Islet precursor cell (in vitro differentiated cells): Measurements from ENCODE around the gene AXIN1.
A peak's percentile ranks its signal among the peaks of the same experiment; 100 is the strongest.
"Not testable (repeated sequence)": the region's sequence is repeated elsewhere in the genome, so short reads cannot be mapped to it uniquely, and the experiment has no call there.

Experiments used
- DNase-seq: peaks from one replicate; pipeline ENCODE4 v3.0.0-alpha.2; 2018

Gene AXIN1

GRCh38 chr16:381012-381788, 28.7 kb upstream of the AXIN1 start:
- DNase-seq, result no peak

GRCh38 chr16:380762-381011, 28.2 kb upstream of the AXIN1 start:
- no peak for DNase-seq

- no peak for DNase-seq
Observed at GRCh38 chr16:379961-380761, 27.6 kb upstream of the AXIN1 start.

GRCh38 chr16:379183-379960, 26.8 kb upstream of the AXIN1 start:
- DNase-seq, result peak; percentile 96

GRCh38 chr16:378821-379182, 26.3 kb upstream of the AXIN1 start:
- DNase-seq, result no peak

GRCh38 chr16:378113-378820, 25.7 kb upstream of the AXIN1 start:
- not testable (repeated sequence) for DNase-seq

- no peak for DNase-seq
Observed at GRCh38 chr16:377419-377951, 25.0 kb upstream of the AXIN1 start.

- no peak for DNase-seq
Observed at GRCh38 chr16:376817-377418, 24.4 kb upstream of the AXIN1 start.

GRCh38 chr16:375927-376816, 23.6 kb upstream of the AXIN1 start:
- DNase-seq, result no peak

GRCh38 chr16:375212-375611, 22.7 kb upstream of the AXIN1 start:
- DNase-seq, result no peak

- no peak for DNase-seq
Observed at GRCh38 chr16:374616-374926, 22.0 kb upstream of the AXIN1 start.

- DNase-seq, result no peak
Observed at GRCh38 chr16:373848-374615, 21.5 kb upstream of the AXIN1 start.

- no peak for DNase-seq
Observed at GRCh38 chr16:373020-373598, 20.6 kb upstream of the AXIN1 start.

- DNase-seq, result no peak
Observed at GRCh38 chr16:372302-372983, 19.9 kb upstream of the AXIN1 start.

GRCh38 chr16:371515-372301, 19.2 kb upstream of the AXIN1 start:
- no peak for DNase-seq

GRCh38 chr16:370979-371514, 18.5 kb upstream of the AXIN1 start:
- no peak for DNase-seq

GRCh38 chr16:370443-370842, 17.9 kb upstream of the AXIN1 start, which contains the start of gene MRPL28:
MRPL28 (minus strand) TSS chr16:370538; CDS start chr16:370218, 320 bp downstream.
- DNase-seq, result peak; percentile 96

GRCh38 chr16:369866-370436, 17.4 kb upstream of the AXIN1 start:
- no peak for DNase-seq
